HepG2 (cell line): ENCODE measurements around the gene HELZ2. TPM values are rescaled to one million over a fixed set of nuclear protein-coding genes. Genes with fewer than 3 reads are reported as not detected.

ENCODE experiments used
- ATAC-seq: fragments of 200-7000 bp; cut with Tn5 transposase; 3 replicates; pipeline ENCODE4 v1.9.1; 2020; ENCODE audit warnings: mild to moderate bottlenecking, moderate library complexity
- BruUV-seq: library from RNA; stranded (reverse); fragments of 400-500 nt; replicated peaks from 2 replicates; lab custom pipeline; 2021; lab: Mats Ljungman, UMichigan
- CTCF ChIA-PET: fragments of 300-600 bp; formaldehyde crosslinking; extraction: SDS; loops from one replicate; lab custom pipeline; 2021; ENCODE audit warnings: low total read pairs, inconsistent platforms, low intra/inter-chr PET ratio; lab: Yijun Ruan, JAX
- POLR2A ChIA-PET: fragments of 350-600 bp; sonication (Branson Sonifier 250); formaldehyde crosslinking; loops from one replicate; lab custom pipeline; 2020; ENCODE audit warnings: antibody characterized with exemption, inconsistent platforms; lab: Yijun Ruan, JAX
- DNase-seq: peaks from one replicate; pipeline ENCODE4 v3.0.0-alpha.2; 2015; ENCODE audit warnings: low spot score
- FAIRE-seq: peaks from 3 replicates; lab custom pipeline; 2011; peaks lifted over from hg19 to GRCh38; lab: Jason Lieb, UNC
- H2AFZ ChIP-seq: one replicate; pipeline ENCODE4 v1.6.1; 2011; ENCODE audit warnings: low read length, inconsistent platforms
- H3K27ac ChIP-seq: fragments of 300-600 bp; 3 replicates; pipeline ENCODE4 v1.8.0; 2011; ENCODE audit warnings: mixed run types, mild to moderate bottlenecking, mixed read lengths, low read length, inconsistent platforms; ENCODE audit not compliant: insufficient read depth; ENCODE audit errors: extremely low read length
- H3K27me3 ChIP-seq, 2 experiments: fragments of 200-600 bp in 1 of 2; 2 replicates in 1 of 2; 3 replicates in 1 of 2; pipeline versions ENCODE4 v1.6.0 to v1.8.0; 2011; ENCODE audit warnings: low read length in 2 of 2, mild to moderate bottlenecking in 2 of 2, moderate library complexity in 2 of 2, inconsistent platforms in 1 of 2; ENCODE audit not compliant: insufficient read depth in 2 of 2, control insufficient read depth in 1 of 2
- H3K36me3 ChIP-seq, 2 experiments: fragments of 200-600 bp in 1 of 2; replicated peaks in 1 of 2; 2 replicates in 1 of 2; 3 replicates in 1 of 2; pipeline versions ENCODE4 v1.5.1 to v1.8.0; 2011; ENCODE audit warnings: low read length in 2 of 2, inconsistent platforms in 1 of 2; ENCODE audit not compliant: insufficient read depth in 2 of 2, control insufficient read depth in 1 of 2
- H3K4me1 ChIP-seq: 2 replicates; pipeline ENCODE4 v1.5.1; 2012; ENCODE audit warnings: low read length, inconsistent platforms; ENCODE audit not compliant: insufficient read depth
- H3K4me2 ChIP-seq: 2 replicates; pipeline ENCODE4 v1.6.0; 2011; ENCODE audit warnings: low read depth, low read length, inconsistent platforms
- H3K4me3 ChIP-seq, 3 experiments: fragments of 200-600 bp in 1 of 3; sonication (generic), shearing (Covaris generic) in 1 of 3; replicated peaks in 1 of 3; 2 replicates each; pipeline ENCODE4 v1.5.1; 2011 to 2016; ENCODE audit warnings: low read length in 3 of 3, inconsistent platforms in 2 of 3, low read depth in 2 of 3, mild to moderate bottlenecking in 2 of 3, control low read depth in 1 of 3, mixed read lengths in 1 of 3; ENCODE audit not compliant: insufficient read depth in 1 of 3
- H3K79me2 ChIP-seq: one replicate; pipeline ENCODE4 v1.6.1; 2011; ENCODE audit warnings: low read length, inconsistent platforms; ENCODE audit not compliant: insufficient read depth
- H3K9ac ChIP-seq: 2 replicates; pipeline ENCODE4 v1.6.0; 2011; ENCODE audit warnings: mild to moderate bottlenecking, low read depth, low read length, inconsistent platforms; ENCODE audit not compliant: insufficient read depth
- H3K9me3 ChIP-seq: 2 replicates; pipeline ENCODE4 v1.5.1; 2012; ENCODE audit warnings: mild to moderate bottlenecking, low read length
- H4K20me1 ChIP-seq: 2 replicates; pipeline ENCODE4 v1.6.0; 2011; ENCODE audit warnings: inconsistent platforms, mild to moderate bottlenecking, low read length, moderate library complexity; ENCODE audit not compliant: insufficient read depth
- KDM4B ChIP-seq: sonication (generic); formaldehyde crosslinking; IDR thresholded peaks from 2 replicates; pipeline ENCODE4 v1.4.0; 2020; ENCODE audit warnings: missing genetic modification reagents
- PAX8 ChIP-seq: sonication (generic); formaldehyde crosslinking; IDR thresholded peaks from 2 replicates; pipeline ENCODE4 v1.8.0; 2022; ENCODE audit warnings: mild to moderate bottlenecking, missing genetic modification reagents, borderline replicate concordance
- SNRNP70 ChIP-seq: fragments of 200-400 bp; formaldehyde crosslinking; IDR thresholded peaks from 2 replicates; pipeline ENCODE4 v1.6.1; 2017; ENCODE audit warnings: mild to moderate bottlenecking, low read depth, low read length, moderate library complexity
- SP2 ChIP-seq: sonication (generic); formaldehyde crosslinking; IDR thresholded peaks from 2 replicates; pipeline ENCODE4 v1.5.1; 2020; ENCODE audit warnings: mild to moderate bottlenecking, missing genetic modification reagents
- ZNF780A ChIP-seq: sonication (generic); formaldehyde crosslinking; IDR thresholded peaks from 2 replicates; pipeline ENCODE4 v1.8.0; 2022; ENCODE audit warnings: mild to moderate bottlenecking, missing genetic modification reagents, moderate library complexity
- WGBS: methylation state at CpG from one replicate; pipeline ENCODE4 v1.1.6; 2017; ENCODE audit warnings: low lambda C conversion rate; 5-methylcytosine and 5-hydroxymethylcytosine counted together
- in situ Hi-C: cut with HindIII; loops from 2 replicates; pipeline ENCODE4 v1.10.0; 2017; ENCODE audit warnings: low pct_unique_long_range_greater_than_20kb; ENCODE audit not compliant: extremely low pct_ligation_motif_present
- intact Hi-C: fragments of 100-400 bp; cut with micrococcal nuclease; formaldehyde crosslinking; loops from one replicate; pipeline ENCODE4 v1.10.0; 2022; ENCODE audit not compliant: unreplicated experiment
- polyA plus RNA-seq, 8 experiments: library from polyadenylated mRNA; depleted of rRNA in 3 of 8; stranded (reverse) in 7 of 8; unstranded in 1 of 8; fragments of >200 nt; fragmentation: Illumina TruSeq in 4 of 8; extraction: Trizol in 4 of 8; gene quantifications; 2 replicates each; pipeline versions ENCODE4 v1.2.1 to v1.2.3, GENCODE V29; 2011 to 2016; ENCODE audit warnings: low read depth in 4 of 8, missing spikeins in 1 of 8, mixed read lengths in 1 of 8; ENCODE audit not compliant: insufficient read depth in 1 of 8
- total RNA-seq, 5 experiments: library from RNA; depleted of rRNA; stranded (reverse); fragments of >200 nt; fragmentation: Illumina TruSeq; extraction: Trizol; gene quantifications; 2 replicates each; pipeline ENCODE4 v1.2.3, GENCODE V29; 2016; ENCODE audit warnings: low read depth in 1 of 5
- TF ChIP-seq, protein P1 (sequence below): sonication (generic); formaldehyde crosslinking; IDR thresholded peaks from 2 replicates; pipeline ENCODE4 v1.4.0; 2020; ENCODE audit warnings: low read depth, missing genetic modification reagents

Gene HELZ2
- total and polyA plus RNA-seq, 2 of the 13 experiments (the other 11 are each of a cell fraction or from before 2014, with no cell fraction given) = 9.6 to 10.1 TPM

DNA sequence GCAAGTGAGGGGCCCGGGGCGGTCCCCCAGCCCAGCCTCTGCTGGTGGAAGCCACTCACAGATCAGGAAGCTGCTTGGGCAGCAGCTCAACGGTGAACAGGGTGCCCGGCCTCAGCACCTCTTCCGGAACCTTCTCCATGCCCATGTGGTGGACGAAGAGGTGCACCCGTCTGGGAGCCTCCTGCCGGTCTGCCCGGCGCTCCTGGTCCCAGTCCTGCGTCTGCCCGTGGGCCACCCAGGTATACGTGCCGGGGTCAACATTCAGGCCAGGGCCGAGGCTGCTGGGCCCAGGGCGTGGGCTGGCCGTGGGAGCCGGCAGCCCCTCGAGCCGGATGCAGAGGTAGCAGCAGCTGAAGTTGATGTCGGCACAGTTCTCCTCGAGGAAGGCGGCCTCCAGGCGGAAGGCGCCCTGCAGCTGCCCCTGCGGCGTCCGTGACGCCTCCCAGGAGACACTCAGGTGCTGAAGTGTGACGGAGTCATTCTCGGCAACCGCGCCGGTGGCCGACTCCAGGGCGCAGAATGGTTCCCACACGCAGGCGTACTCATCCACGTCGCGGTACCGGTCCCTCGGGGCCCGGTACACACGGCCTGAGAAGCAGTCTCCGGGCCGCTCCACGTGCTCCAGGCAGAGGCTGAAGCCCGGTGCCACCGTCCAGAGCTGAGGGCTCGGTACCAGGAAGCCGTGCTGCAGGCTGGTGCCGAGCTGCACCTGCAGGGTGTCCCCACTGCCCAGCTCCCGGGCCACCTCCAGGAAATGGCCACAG is 11.4 kb downstream of the HELZ2 start:
- no peak overlapping the region for H3K27ac ChIP-seq
- no peaks in the 10 kb centered on the region; the same call in 1 of the 2 replicates for H4K20me1 ChIP-seq
- no peaks in the 10 kb centered on the region; a peak in 1 of 5 replicates for H3K36me3 ChIP-seq
- TF ChIP-seq SNRNP70 (no peak), ZNF780A (CRISPR knock-in tag) (no peak), PAX8 (CRISPR knock-in tag) (no peak), KDM4B (CRISPR knock-in tag) (no peak), SP2 (no peak)
- TF ChIP-seq, protein P1, sequence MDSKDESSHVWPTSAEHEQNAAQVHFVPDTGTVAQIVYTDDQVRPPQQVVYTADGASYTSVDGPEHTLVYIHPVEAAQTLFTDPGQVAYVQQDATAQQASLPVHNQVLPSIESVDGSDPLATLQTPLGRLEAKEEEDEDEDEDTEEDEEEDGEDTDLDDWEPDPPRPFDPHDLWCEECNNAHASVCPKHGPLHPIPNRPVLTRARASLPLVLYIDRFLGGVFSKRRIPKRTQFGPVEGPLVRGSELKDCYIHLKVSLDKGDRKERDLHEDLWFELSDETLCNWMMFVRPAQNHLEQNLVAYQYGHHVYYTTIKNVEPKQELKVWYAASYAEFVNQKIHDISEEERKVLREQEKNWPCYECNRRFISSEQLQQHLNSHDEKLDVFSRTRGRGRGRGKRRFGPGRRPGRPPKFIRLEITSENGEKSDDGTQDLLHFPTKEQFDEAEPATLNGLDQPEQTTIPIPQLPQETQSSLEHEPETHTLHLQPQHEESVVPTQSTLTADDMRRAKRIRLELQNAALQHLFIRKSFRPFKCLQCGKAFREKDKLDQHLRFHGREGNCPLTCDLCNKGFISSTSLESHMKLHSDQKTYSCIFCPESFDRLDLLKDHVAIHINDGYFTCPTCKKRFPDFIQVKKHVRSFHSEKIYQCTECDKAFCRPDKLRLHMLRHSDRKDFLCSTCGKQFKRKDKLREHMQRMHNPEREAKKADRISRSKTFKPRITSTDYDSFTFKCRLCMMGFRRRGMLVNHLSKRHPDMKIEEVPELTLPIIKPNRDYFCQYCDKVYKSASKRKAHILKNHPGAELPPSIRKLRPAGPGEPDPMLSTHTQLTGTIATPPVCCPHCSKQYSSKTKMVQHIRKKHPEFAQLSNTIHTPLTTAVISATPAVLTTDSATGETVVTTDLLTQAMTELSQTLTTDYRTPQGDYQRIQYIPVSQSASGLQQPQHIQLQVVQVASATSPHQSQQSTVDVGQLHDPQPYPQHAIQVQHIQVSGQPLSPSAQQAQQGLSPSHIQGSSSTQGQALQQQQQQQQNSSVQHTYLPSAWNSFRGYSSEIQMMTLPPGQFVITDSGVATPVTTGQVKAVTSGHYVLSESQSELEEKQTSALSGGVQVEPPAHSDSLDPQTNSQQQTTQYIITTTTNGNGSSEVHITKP (CRISPR knock-in tag) = no peak
- TF ChIP-seq, all 625 proteins: peak for 0
- ATAC-seq = no peak
- Histone ChIP-seq H3K27me3 (no peaks in the 10 kb centered on the region), H3K79me2 (no peaks in the 10 kb centered on the region), H2AFZ (no peak overlapping the region), H3K4me2 (no peak overlapping the region), H3K4me3 (no peak overlapping the region), H3K9me3 (no peaks in the 10 kb centered on the region), H3K9ac (no peak overlapping the region), H3K4me1 (peaks cover 10% of the 10 kb centered on the region)
- ChIA-PET CTCF (no interaction called here), POLR2A (no interaction called here)
- in situ Hi-C loops = no loop called here
- intact Hi-C loops = no loop called here
- BruUV-seq = no TSS peak
- DNase-seq = no peak
- WGBS = 90% methylated on average over 41 of the region's 54 CpGs
- FAIRE-seq = no peak
